Superior temporal gyrus (tissue), 1 donor: Measurements from ENCODE around the gene LZTS3.
"Not testable (repeated sequence)": the region's sequence is repeated elsewhere in the genome, so short reads cannot be mapped to it uniquely, and the experiment has no call there.

Experiments
- DNase-seq: peaks from one replicate; pipeline ENCODE4 v3.0.0-alpha.2; 2016; ENCODE audit errors: extremely low spot score

The LZTS3 gene

GRCh38 chr20:3172933-3173609 is at the start of gene LZTS3:
Gene LZTS3 (minus strand): TSS chr20:3173549. CDS start chr20:3167163, 6,386 bp downstream.
- DNase-seq = no peak

GRCh38 chr20:3221398-3222226 is 48.3 kb upstream of the LZTS3 start:
- DNase-seq = no peak

DNA sequence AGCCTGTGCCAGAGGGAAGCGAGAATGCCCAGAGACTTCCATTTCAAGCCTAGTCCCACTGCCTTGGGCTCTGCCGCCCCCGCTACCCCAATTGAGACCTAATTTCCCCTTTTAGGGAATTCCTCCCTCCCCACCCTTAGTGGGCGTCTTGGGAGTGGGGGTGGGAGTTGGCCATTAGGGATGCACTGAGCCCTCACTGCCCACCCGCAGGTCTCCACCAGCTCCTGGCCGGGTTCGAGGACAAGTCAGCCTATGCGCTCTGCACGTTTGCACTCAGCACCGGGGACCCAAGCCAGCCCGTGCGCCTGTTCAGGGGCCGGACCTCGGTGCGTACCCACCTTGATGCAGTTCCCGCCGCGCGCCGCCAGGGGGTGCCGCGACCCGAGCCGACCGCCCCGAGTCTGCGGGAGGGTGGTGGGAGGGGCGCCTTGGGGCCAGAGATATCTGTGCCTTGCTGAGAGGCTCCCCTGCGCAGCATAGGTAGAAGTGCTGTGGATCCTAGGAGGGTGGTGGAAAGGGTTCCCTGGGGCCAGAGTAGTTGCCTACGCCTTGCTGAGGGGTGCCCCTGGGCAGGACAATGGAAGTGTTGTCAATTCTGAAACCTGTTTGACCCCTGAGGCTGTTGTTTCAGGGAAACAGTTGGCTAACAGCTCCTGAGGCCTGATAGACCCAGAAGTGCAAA is 45.1 kb upstream of the LZTS3 start:
- no peak for DNase-seq

GRCh38 chr20:3215359-3215917 is 42.1 kb upstream of the LZTS3 start:
- DNase-seq = not testable (repeated sequence)

DNA sequence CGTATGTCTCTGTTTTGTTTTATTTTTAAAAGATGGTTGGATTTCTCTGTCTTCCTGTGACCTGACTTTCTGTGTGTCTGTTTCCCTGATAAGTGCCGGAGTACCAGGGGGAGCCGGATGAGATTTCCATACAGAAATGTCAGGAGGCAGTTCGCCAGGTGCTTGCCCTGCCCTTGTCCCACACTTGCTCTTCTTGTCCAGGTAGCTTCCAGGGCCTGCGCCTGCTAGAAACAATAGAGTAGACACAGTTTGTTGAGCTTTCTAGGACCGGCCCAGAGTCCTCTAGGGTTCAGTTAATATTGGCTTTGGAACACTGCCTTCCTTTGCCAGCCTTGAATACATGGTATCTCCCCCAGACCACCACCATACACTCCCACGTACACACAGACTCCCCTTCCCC is 39.9 kb upstream of the LZTS3 start:
- DNase-seq = no peak

DNA sequence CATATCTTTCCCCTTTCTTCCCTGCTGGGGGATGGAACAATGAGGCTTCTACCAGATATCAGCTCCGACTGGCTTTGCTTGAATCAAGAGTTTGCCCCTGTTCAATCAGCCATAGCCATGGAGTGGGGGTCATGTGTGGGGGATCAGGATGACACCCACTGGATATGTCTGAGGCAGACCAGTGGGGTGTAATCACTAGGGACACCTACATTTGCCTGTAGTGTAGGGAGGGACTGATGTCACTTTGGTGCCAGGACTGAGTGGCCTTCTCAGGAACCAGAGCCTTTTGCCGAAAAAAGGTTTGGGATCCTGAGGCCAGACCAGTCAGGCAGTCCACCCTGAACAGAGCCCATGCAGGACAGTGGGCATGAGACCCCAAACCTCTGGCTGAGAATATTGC is 37.0 kb upstream of the LZTS3 start:
- DNase-seq = no peak

- peak; percentile 23 for DNase-seq
These were observed 36.6 kb upstream of the LZTS3 start for GRCh38 chr20:3209946-3210317.

DNA sequence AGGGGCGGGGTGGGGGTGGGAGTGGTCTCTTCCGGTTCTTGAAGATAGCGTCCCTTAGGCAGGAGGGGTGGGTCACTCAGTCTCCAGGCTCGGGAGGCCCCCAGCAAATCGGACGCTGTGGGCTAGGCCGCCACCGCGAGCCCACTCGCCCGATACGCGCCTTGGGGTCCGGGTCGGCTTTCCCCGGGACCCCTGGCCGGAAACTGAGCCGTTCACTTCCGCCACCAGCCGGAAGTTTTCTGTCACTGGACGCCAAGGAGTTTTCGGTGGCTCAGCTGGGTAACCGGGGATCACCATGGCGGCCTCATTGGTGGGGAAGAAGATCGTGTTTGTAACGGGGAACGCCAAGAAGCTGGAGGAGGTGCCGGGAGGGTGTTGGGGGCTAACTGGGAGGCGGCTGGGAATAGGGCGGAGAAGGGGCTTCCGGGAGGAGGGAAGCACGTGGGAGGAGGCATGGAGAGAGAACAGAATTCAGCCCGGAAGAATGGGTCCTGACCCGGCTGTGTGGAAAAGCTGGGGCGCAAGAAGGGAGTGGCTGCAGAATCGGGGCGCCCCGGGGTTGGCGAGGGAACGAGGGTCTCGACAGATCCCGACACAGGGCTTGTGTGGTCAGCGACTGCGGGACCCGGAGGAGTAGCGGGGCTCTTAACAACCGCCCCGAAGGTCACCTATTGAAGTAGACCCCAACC is 36.1 kb upstream of the LZTS3 start, which contains the start of gene ITPA:
Gene ITPA, plus strand, starts transcription at position 242 of the 689 bp plus-strand sequence. Its CDS starts 54 bp downstream, at position 296.
- peak; percentile 67 for DNase-seq

DNA sequence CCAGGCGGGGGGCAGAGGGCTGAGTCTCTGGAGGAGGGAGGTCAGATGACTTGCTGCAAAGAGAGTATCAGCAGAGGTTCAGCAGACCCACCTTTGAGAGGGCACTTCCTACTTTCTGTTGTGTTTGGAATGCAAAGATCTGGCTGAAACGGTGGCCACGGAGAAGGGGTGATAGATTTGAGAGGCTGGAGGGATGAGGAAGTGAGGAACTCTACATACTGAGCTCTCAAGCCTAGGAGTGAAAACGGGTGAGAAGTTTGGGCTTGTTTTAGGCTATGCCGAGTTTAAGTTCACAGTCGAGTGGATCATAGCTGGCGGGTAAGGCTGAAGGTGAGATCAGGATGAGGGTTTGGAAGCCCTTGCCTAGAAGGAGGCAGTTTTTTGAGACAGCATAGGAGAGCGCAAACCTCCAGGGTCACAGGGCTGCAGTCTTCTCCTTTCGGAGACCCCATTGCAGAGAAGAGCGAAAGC is 35.5 kb upstream of the LZTS3 start:
- peak; percentile 20 for DNase-seq

DNA sequence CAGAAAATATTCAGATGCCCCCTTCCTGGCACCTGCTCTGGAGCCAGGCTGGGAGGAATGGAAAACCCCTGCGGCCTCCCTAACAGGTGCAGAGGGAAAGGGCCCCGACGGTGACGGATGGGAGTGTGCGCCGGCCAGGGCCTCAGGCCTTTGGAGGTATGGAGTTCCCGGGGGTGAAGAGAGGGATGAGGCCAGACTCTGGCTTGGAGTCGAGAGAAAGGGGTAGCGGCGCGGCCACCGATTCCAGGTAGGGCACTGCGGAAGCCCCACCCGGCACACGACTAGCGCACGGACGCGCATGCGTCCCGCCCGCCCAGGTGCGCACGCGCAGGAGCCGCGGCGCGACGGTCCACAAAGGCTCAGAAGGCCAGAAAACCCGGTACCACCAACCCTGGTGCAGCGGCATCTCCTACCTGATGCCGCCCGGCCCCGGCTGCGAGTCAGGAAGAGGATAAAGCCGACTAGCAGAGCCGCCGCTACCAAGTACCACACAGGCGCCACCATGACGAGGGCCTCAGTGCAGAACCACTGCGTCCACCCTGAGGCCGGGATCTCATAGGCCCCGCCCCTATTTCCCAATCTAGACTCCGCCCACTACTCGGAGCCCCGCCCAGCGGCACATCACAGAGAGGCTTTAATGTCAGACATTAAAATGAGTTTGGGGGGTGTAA is 30.9 kb upstream of the LZTS3 start, which contains the start of gene DDRGK1:
Gene DDRGK1, minus strand, starts transcription at position 559 of the 671 bp plus-strand sequence. Its CDS starts 55 bp downstream, at position 504.
- peak; percentile 91 for DNase-seq

- DNase-seq = no peak
These were observed 30.2 kb upstream of the LZTS3 start for GRCh38 chr20:3203315-3204123.

- DNase-seq = no peak
These were observed 29.6 kb upstream of the LZTS3 start for GRCh38 chr20:3202965-3203314.

DNA sequence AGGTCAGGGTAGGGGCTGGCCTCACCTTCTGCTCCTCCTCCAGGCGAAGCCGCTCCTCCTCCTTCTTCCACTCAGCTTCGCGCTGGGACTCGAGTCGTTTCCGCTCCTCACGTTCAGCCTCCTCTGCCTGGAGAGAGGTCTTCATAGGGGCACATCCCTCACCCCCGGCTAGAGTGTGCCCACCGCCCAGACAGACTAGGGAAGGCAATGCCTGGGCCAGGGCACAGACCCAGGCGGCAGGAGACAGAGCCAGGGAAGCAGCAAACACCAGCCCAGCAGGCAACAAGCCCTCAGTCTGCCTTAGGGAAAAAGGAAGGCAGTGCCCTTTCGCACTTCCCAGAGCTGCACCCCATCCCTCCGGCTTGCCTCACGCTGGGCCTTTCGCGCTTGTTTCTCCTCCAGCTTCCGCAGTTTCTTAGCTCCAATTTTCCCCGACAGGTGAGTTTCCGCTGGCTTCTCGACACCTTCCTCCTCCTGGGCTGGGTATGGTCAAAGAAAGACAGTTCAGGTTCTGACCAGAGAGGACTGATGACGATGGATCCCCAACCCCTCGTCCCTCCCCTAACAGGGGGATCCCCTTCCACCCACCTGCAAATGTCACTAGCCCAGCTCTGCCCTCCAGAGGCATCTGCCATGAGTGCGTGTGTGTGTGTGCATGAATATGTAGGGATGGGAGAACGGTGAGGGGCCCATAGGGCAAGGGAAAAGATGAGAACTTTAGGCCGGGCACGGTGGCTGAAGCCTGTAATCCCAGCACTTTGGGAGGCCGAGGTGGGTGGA is 26.8 kb upstream of the LZTS3 start:
- no peak for DNase-seq

DNA sequence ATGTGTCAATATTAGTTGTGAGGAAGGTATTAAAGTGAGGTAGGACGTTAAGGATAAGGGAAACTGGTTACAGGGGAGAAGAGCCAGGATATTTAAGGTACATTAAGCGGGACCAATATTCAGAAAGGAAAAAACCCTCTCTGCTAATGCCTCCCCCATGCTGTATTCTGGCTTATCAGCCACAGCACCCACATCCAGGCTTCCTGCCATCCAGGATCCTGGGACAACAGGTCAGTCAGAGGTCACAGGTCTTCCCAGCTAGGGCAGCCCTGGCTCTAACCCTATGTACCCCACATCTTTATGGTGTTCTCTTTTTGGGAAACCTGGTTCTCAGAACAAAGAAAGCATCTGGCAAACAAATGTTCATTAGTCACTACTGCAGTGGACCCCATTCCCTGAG is 25.9 kb upstream of the LZTS3 start:
- no peak for DNase-seq

- DNase-seq = no peak
These were observed 22.4 kb upstream of the LZTS3 start for GRCh38 chr20:3195590-3196237.

GRCh38 chr20:3194617-3195280 is 21.4 kb upstream of the LZTS3 start:
- DNase-seq = no peak

DNA sequence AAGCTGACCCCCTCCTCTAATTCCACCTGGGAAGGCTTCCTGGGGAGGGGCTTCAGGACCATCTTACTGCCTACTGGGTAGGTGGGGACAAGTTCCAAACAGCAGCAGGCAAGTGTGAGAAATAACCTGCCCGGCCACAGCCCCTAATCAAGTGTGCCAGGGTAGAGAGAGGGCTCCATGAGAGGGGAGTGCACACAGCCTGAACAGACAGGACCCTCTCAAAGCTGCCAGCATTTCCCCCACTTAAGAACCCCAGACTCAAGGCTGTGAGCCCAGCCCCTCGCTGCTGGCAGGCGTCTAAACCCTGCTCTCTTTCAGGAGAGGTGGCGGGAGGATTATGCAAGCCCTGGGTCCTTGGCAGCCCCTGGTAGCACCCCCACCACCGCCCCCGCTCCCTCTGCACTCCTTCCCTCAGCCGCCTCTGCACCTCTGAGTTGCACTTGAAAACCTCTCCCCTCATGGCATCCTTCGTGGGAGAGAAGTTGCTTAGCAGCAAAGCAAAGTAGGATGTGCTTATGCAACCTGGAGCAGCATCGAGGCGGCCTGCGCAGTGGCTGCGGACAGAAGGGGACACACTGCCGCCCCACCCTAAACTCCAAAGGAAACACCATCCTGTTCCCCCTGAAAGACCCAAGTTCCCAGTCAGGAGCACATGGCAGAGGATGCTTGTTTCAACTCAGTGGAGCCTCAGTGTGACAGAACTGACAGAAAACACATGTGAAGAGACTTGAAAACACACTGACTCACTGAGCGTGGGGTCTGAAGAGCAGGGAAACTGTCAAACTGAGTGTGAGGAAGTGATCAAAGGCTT is 20.7 kb upstream of the LZTS3 start:
- peak; percentile 50 for DNase-seq
